Measurements from ENCODE around the gene ETFA. TPM values are rescaled to one million over a fixed set of nuclear protein-coding genes. Genes with fewer than 3 reads are reported as not detected.
A peak's percentile ranks its signal among the peaks of the same experiment; 100 is the strongest.

ETFA gene
- polyA plus RNA-seq, 3 donors: 62.1 to 178 (median 166) TPM

DNA sequence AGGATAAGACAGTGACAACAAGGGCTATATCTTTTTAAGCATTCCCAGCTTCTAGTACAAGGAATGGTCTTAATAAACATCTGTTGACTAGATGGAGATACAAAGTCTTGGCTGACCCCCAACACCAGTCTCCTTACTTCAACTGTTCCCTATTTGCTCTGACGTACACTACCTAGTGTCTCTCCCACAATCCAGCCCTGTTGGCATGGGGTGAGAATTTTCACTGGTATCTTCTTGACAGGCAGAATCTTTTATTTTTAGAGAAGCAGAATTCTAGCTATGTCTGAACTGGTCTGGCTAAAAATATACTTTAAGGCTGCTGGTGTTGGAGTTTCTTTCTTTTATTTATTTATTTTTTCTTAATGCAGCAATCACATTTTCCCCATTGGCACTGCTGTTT is 82.0 kb downstream of the ETFA start:
- Histone ChIP-seq H3K79me2 (ENCODE audit: insufficient read depth, low read length) (no peaks in the 10 kb centered on the region), H3K4me2 (replicated peaks; ENCODE audit: extremely low read depth, low read length, poor library complexity, severe bottlenecking) (no peak overlapping the region), H3K9ac (ENCODE audit: insufficient read depth, low read length, poor library complexity, severe bottlenecking) (no peak overlapping the region), H3K27ac (ENCODE audit: low read depth in 1 of 2, low read length in 2 of 2) (no peak overlapping the region), H3K4me3 (replicated peaks in 1 of 3; ENCODE audit: low read depth in 2 of 3, low read length in 3 of 3) (no peak overlapping the region), H3K9me3 (replicated peaks in 1 of 2; ENCODE audit: control insufficient read depth in 1 of 2, insufficient read depth in 1 of 2, low read length in 2 of 2) (no peaks in the 10 kb centered on the region), H3K27me3 (ENCODE audit: control insufficient read depth in 2 of 2, insufficient read depth in 2 of 2, low read length in 2 of 2) (no peaks in the 10 kb centered on the region), H3K36me3 (replicated peaks in 1 of 2; ENCODE audit: control insufficient read depth in 1 of 2, insufficient read depth in 2 of 2, low read length in 2 of 2) (peaks cover 42 to 71% of the 10 kb centered on the region in 2 donors), H2AFZ (ENCODE audit: insufficient read depth, low read depth, low read length, poor library complexity, severe bottlenecking) (no peak overlapping the region), H4K20me1 (ENCODE audit: insufficient read depth, low read length) (peaks cover under 1% of the 10 kb centered on the region), H3K4me1 (ENCODE audit: control insufficient read depth in 1 of 2, insufficient read depth in 2 of 2, low read length in 2 of 2) (no peaks in the 10 kb centered on the region)
- H3K4me1 Mint-ChIP-seq: no peaks in the 10 kb centered on the region
- intact Hi-C loops (cut with micrococcal nuclease): no loop called here
- TF ChIP-seq, protein P1, sequence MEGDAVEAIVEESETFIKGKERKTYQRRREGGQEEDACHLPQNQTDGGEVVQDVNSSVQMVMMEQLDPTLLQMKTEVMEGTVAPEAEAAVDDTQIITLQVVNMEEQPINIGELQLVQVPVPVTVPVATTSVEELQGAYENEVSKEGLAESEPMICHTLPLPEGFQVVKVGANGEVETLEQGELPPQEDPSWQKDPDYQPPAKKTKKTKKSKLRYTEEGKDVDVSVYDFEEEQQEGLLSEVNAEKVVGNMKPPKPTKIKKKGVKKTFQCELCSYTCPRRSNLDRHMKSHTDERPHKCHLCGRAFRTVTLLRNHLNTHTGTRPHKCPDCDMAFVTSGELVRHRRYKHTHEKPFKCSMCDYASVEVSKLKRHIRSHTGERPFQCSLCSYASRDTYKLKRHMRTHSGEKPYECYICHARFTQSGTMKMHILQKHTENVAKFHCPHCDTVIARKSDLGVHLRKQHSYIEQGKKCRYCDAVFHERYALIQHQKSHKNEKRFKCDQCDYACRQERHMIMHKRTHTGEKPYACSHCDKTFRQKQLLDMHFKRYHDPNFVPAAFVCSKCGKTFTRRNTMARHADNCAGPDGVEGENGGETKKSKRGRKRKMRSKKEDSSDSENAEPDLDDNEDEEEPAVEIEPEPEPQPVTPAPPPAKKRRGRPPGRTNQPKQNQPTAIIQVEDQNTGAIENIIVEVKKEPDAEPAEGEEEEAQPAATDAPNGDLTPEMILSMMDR (IDR thresholded peaks at IDR 0.05): no peak
- H3K36me3 Mint-ChIP-seq: peaks cover 38 to 49% of the 10 kb centered on the region in 2 donors
- H3K27ac Mint-ChIP-seq: peak overlapping the region in 1 of 7 donors; percentile 41
- WGBS (ENCODE audit: insufficient coverage): no CpG with 5 or more reads among the region's 1 CpG
- H3K27me3 Mint-ChIP-seq (ENCODE audit: low read depth in 3 of 3): no peaks in the 10 kb centered on the region
- no peak for DNase-seq
- no peak overlapping the region for H3K4me3 Mint-ChIP-seq
- H3K9me3 Mint-ChIP-seq: peaks cover 0 to 7% (median 0%) of the 10 kb centered on the region in 7 donors

DNA sequence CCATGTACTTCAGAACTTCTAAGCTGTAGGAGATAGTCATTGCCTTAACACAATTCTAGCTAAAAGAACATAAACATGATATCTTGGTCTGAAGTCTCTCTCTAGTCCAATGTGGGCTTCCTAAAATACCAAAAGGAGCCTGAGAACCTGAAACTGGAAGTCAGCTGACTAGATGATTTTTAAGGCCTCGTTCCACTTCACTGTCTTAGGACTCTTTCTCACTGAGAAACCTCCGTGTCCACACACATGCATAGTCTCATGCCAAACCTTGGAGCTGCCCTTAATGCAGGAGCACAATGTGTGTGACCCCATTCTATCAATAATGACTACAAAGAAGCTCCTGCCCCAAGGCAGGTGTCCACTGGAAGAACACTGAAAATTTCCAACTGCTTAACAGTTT is 87.7 kb downstream of the ETFA start:
- Histone ChIP-seq H3K27me3 (ENCODE audit: control insufficient read depth in 2 of 2, insufficient read depth in 2 of 2, low read length in 2 of 2) (no peaks in the 10 kb centered on the region), H3K27ac (ENCODE audit: low read depth in 1 of 2, low read length in 2 of 2) (no peak overlapping the region), H3K9ac (ENCODE audit: insufficient read depth, low read length, poor library complexity, severe bottlenecking) (no peak overlapping the region), H3K79me2 (ENCODE audit: insufficient read depth, low read length) (no peaks in the 10 kb centered on the region), H3K4me2 (replicated peaks; ENCODE audit: extremely low read depth, low read length, poor library complexity, severe bottlenecking) (no peak overlapping the region), H4K20me1 (ENCODE audit: insufficient read depth, low read length) (peaks cover 10% of the 10 kb centered on the region), H2AFZ (ENCODE audit: insufficient read depth, low read depth, low read length, poor library complexity, severe bottlenecking) (no peak overlapping the region), H3K36me3 (replicated peaks in 1 of 2; ENCODE audit: control insufficient read depth in 1 of 2, insufficient read depth in 2 of 2, low read length in 2 of 2) (peaks cover 24 to 71% of the 10 kb centered on the region in 2 donors), H3K9me3 (replicated peaks in 1 of 2; ENCODE audit: control insufficient read depth in 1 of 2, insufficient read depth in 1 of 2, low read length in 2 of 2) (no peaks in the 10 kb centered on the region), H3K4me3 (replicated peaks in 1 of 3; ENCODE audit: low read depth in 2 of 3, low read length in 3 of 3) (no peak overlapping the region), H3K4me1 (ENCODE audit: control insufficient read depth in 1 of 2, insufficient read depth in 2 of 2, low read length in 2 of 2) (no peaks in the 10 kb centered on the region)
- Mint-ChIP-seq H3K4me3 (no peak overlapping the region), H3K4me1 (no peaks in the 10 kb centered on the region), H3K27me3 (ENCODE audit: low read depth in 3 of 3) (no peaks in the 10 kb centered on the region), H3K36me3 (peaks cover 50 to 62% of the 10 kb centered on the region in 2 donors), H3K27ac (no peak overlapping the region), H3K9me3 (no peaks in the 10 kb centered on the region)
- intact Hi-C loops (cut with micrococcal nuclease): no loop called here
- 79% methylated on average over 2 of the region's 2 CpGs for WGBS (ENCODE audit: insufficient coverage)
- no peak for DNase-seq
- TF ChIP-seq, protein P1 (IDR thresholded peaks at IDR 0.05): no peak
